H9 (cell line): ENCODE measurements around the gene RRP36. TPM values are rescaled to one million over a fixed set of nuclear protein-coding genes. Genes with fewer than 3 reads are reported as not detected.

Experiments used
- DNase-seq: peaks from one replicate; pipeline ENCODE4 v3.0.0-alpha.2; 2017
- H2AFZ ChIP-seq: one replicate; pipeline ENCODE4 v1.6.1; 2013; ENCODE audit warnings: mild to moderate bottlenecking, low read length, control low read depth, moderate library complexity
- H2AK5ac ChIP-seq: 2 replicates; pipeline ENCODE4 v1.6.1; 2013; ENCODE audit warnings: low read length, control low read depth, mixed read lengths; ENCODE audit not compliant: insufficient read length
- H2BK120ac ChIP-seq: one replicate; pipeline ENCODE4 v1.6.1; 2013; ENCODE audit warnings: low read depth, mild to moderate bottlenecking, low read length, control low read depth, inconsistent platforms; ENCODE audit not compliant: poor library complexity, severe bottlenecking
- H2BK12ac ChIP-seq: 2 replicates; pipeline ENCODE4 v1.6.1; 2013; ENCODE audit warnings: low read length, control low read depth, mixed read lengths, low read depth; ENCODE audit not compliant: insufficient read length
- H2BK15ac ChIP-seq: 2 replicates; pipeline ENCODE4 v1.6.1; 2013; ENCODE audit warnings: low read depth, low read length, control low read depth
- H2BK20ac ChIP-seq: one replicate; pipeline ENCODE4 v1.6.1; 2013; ENCODE audit warnings: low read depth, mild to moderate bottlenecking, low read length, control low read depth, inconsistent platforms; ENCODE audit not compliant: poor library complexity, severe bottlenecking
- H2BK5ac ChIP-seq: 2 replicates; pipeline ENCODE4 v1.6.1; 2013; ENCODE audit warnings: low read length, control low read depth, mixed read lengths; ENCODE audit not compliant: insufficient read length
- H3K14ac ChIP-seq: 2 replicates; pipeline ENCODE4 v1.6.1; 2013; ENCODE audit warnings: low read length, control low read depth; ENCODE audit not compliant: insufficient read depth
- H3K18ac ChIP-seq: 2 replicates; pipeline ENCODE4 v1.6.1; 2013; ENCODE audit warnings: low read depth, mild to moderate bottlenecking, mixed read lengths, low read length, control low read depth; ENCODE audit not compliant: insufficient read length
- H3K23ac ChIP-seq: 2 replicates; pipeline ENCODE4 v1.6.1; 2013; ENCODE audit warnings: low read length, control low read depth, mixed read lengths, low read depth; ENCODE audit not compliant: insufficient read length
- H3K23me2 ChIP-seq: 2 replicates; pipeline ENCODE4 v1.6.1; 2013; ENCODE audit warnings: low read depth, mild to moderate bottlenecking, mixed read lengths, low read length, control low read depth; ENCODE audit not compliant: insufficient read length, poor library complexity, severe bottlenecking
- H3K27ac ChIP-seq: 2 replicates; pipeline ENCODE4 v1.5.1; 2013; ENCODE audit warnings: low read length, control low read depth, mixed read lengths, low read depth; ENCODE audit not compliant: insufficient read length
- H3K27me3 ChIP-seq: 2 replicates; pipeline ENCODE4 v1.6.1; 2013; ENCODE audit warnings: low read length, control low read depth, inconsistent platforms; ENCODE audit not compliant: insufficient read depth
- H3K4ac ChIP-seq: 2 replicates; pipeline ENCODE4 v1.6.1; 2013; ENCODE audit warnings: low read depth, mild to moderate bottlenecking, control low read depth, inconsistent platforms, low read length, moderate library complexity
- H3K4me1 ChIP-seq: 2 replicates; pipeline ENCODE4 v1.6.1; 2013; ENCODE audit warnings: low read length, control low read depth, inconsistent platforms; ENCODE audit not compliant: insufficient read depth
- H3K4me2 ChIP-seq: 2 replicates; pipeline ENCODE4 v1.6.1; 2013; ENCODE audit warnings: low read length, control low read depth, mixed read lengths; ENCODE audit not compliant: insufficient read length, insufficient read depth
- H3K56ac ChIP-seq: 2 replicates; pipeline ENCODE4 v1.6.1; 2013; ENCODE audit warnings: low read depth, mild to moderate bottlenecking, mixed read lengths, low read length, control low read depth; ENCODE audit not compliant: insufficient read length
- H3K79me1 ChIP-seq: 2 replicates; pipeline ENCODE4 v1.6.1; 2013; ENCODE audit warnings: low read depth, mild to moderate bottlenecking, moderate library complexity, low read length, control low read depth, inconsistent platforms; ENCODE audit not compliant: insufficient read depth, poor library complexity, severe bottlenecking
- H3K79me2 ChIP-seq: 2 replicates; pipeline ENCODE4 v1.6.1; 2013; ENCODE audit warnings: low read length, control low read depth, inconsistent platforms; ENCODE audit not compliant: insufficient read depth
- H3K9ac ChIP-seq: 2 replicates; pipeline ENCODE4 v1.6.1; 2013; ENCODE audit warnings: low read length, control low read depth, mixed read lengths; ENCODE audit not compliant: insufficient read length; ENCODE audit errors: extremely low read depth
- H3K9me3 ChIP-seq: one replicate; pipeline ENCODE4 v1.6.1; 2013; ENCODE audit warnings: low read depth, low read length, inconsistent platforms; ENCODE audit not compliant: control insufficient read depth
- H3T11ph ChIP-seq: one replicate; pipeline ENCODE4 v1.6.1; 2013; ENCODE audit warnings: mild to moderate bottlenecking, low read length, control low read depth, inconsistent platforms
- H4K20me1 ChIP-seq: one replicate; pipeline ENCODE4 v1.6.1; 2013; ENCODE audit not compliant: control insufficient read depth, insufficient read length, insufficient read depth
- H4K5ac ChIP-seq: 2 replicates; pipeline ENCODE4 v1.6.1; 2013; ENCODE audit warnings: low read depth, mild to moderate bottlenecking, mixed read lengths, low read length, control low read depth; ENCODE audit not compliant: insufficient read length
- H4K8ac ChIP-seq: replicated peaks from 2 replicates; pipeline ENCODE4 v1.6.1; 2013; ENCODE audit warnings: low read length, control low read depth, mixed read lengths, low read depth; ENCODE audit not compliant: insufficient read length
- H4K91ac ChIP-seq: 2 replicates; pipeline ENCODE4 v1.6.1; 2013; ENCODE audit warnings: low read depth, mild to moderate bottlenecking, moderate library complexity, mixed read lengths, low read length, control low read depth; ENCODE audit not compliant: insufficient read length
- H3K27ac Mint-ChIP-seq, 3 experiments: 2 replicates in 2 of 3; 3 replicates in 1 of 3; pipeline ENCODE4 v1.8.0; 2020 to 2021; ENCODE audit warnings: mixed read lengths in 3 of 3, mild to moderate bottlenecking in 1 of 3, moderate library complexity in 1 of 3
- H3K27me3 Mint-ChIP-seq: 2 replicates; pipeline ENCODE4 v1.8.0; 2021; ENCODE audit warnings: low read depth, mild to moderate bottlenecking, moderate library complexity, mixed read lengths
- H3K36me3 Mint-ChIP-seq, 3 experiments: 2 replicates in 2 of 3; 3 replicates in 1 of 3; pipeline ENCODE4 v1.8.0; 2020 to 2021; ENCODE audit warnings: low read depth in 3 of 3, mixed read lengths in 3 of 3; ENCODE audit not compliant: insufficient read depth in 1 of 3
- H3K4me1 Mint-ChIP-seq, 2 experiments: 2 replicates each; pipeline ENCODE4 v1.8.0; 2020; ENCODE audit warnings: mixed read lengths in 2 of 2
- H3K4me3 Mint-ChIP-seq, 2 experiments: 2 replicates in 1 of 2; 3 replicates in 1 of 2; pipeline ENCODE4 v1.8.0; 2020 to 2021; ENCODE audit warnings: mild to moderate bottlenecking in 2 of 2, mixed read lengths in 2 of 2, moderate library complexity in 1 of 2
- H3K9me3 Mint-ChIP-seq, 2 experiments: 2 replicates in 1 of 2; 3 replicates in 1 of 2; pipeline ENCODE4 v1.8.0; 2020; ENCODE audit warnings: mild to moderate bottlenecking in 2 of 2, mixed read lengths in 2 of 2, moderate library complexity in 1 of 2
- CTCF ChIP-seq: fragments of 200-600 bp; sonication (generic); conservative IDR thresholded peaks from 3 replicates; pipeline ENCODE4 v1.8.0; 2021; ENCODE audit warnings: antibody characterized with exemption, mild to moderate bottlenecking
- WGBS: extraction: QIAGEN DNeasy Blood & Tissue Kit; methylation state at CpG from one replicate; pipeline ENCODE4 v1.1.7; 2013; ENCODE audit warnings: missing lambda C conversion rate, low lambda C conversion rate, mixed read lengths; ENCODE audit not compliant: insufficient read length; ENCODE audit errors: extremely low coverage; 5-methylcytosine and 5-hydroxymethylcytosine counted together
- total RNA-seq: library from RNA; stranded (reverse); gene quantifications from 2 replicates; pipeline ENCODE4 v1.2.1, GENCODE V29; 2021

The RRP36 gene
- total RNA-seq, 1 experiment from 2014 or later = 117 TPM

GRCh38 chr6:43054206-43054943 is 33.0 kb downstream of the RRP36 start:
- H3K27ac ChIP-seq = no peak overlapping the region
- peaks cover 31 to 53% (median 52%) of the 10 kb centered on the region in 3 experiments for H3K36me3 Mint-ChIP-seq
- H3K27ac Mint-ChIP-seq = peak overlapping the region; percentile 85 to 97 (median 94); a peak in 6 of 7 replicates
- H4K20me1 ChIP-seq = no peaks in the 10 kb centered on the region
- no peak overlapping the region for H4K8ac ChIP-seq
- no peak overlapping the region for H3K14ac ChIP-seq
- TF ChIP-seq CTCF = no peak
- WGBS = no CpG with 5 or more reads among the region's 17 CpGs
- H3T11ph ChIP-seq = no peak overlapping the region
- H2BK12ac ChIP-seq = no peak overlapping the region
- H4K5ac ChIP-seq = no peak overlapping the region
- H3K4ac ChIP-seq = no peak overlapping the region
- H4K91ac ChIP-seq = no peak overlapping the region
- H3K23me2 ChIP-seq = peaks cover 7% of the 10 kb centered on the region
- no peaks in the 10 kb centered on the region; the same call in 1 of the 2 replicates for H3K27me3 Mint-ChIP-seq
- H2BK20ac ChIP-seq = no peak overlapping the region
- no peak overlapping the region for H2AK5ac ChIP-seq
- H2BK15ac ChIP-seq = no peak overlapping the region
- peaks cover 0 to 3% of the 10 kb centered on the region in 2 experiments; a peak in 1 of 5 replicates for H3K9me3 Mint-ChIP-seq
- DNase-seq = peak; percentile 36
- no peak overlapping the region for H2AFZ ChIP-seq
- 0 out of 2 replicates have a peak, but pooled peaks cover 4% of the 10 kb centered on the region for H3K4me1 ChIP-seq
- H3K4me2 ChIP-seq = peak overlapping the region; percentile 52
- H3K4me3 Mint-ChIP-seq = peak overlapping the region; percentile 94
- peak overlapping the region; percentile 17 for H3K18ac ChIP-seq
- H3K79me1 ChIP-seq = peaks cover 3% of the 10 kb centered on the region
- no peak overlapping the region for H2BK120ac ChIP-seq
- no peaks in the 10 kb centered on the region for H3K27me3 ChIP-seq
- no peak overlapping the region for H3K56ac ChIP-seq
- no peak overlapping the region for H2BK5ac ChIP-seq
- H3K79me2 ChIP-seq = peaks cover 10% of the 10 kb centered on the region; the same call in 1 of the 2 replicates
- no peak overlapping the region for H3K9ac ChIP-seq
- H3K4me1 Mint-ChIP-seq = peaks cover 30 to 32% of the 10 kb centered on the region in 2 experiments
- H3K23ac ChIP-seq = no peak overlapping the region
- no peaks in the 10 kb centered on the region for H3K9me3 ChIP-seq
